Measurements from ENCODE around the gene MSH5. TPM values are rescaled to one million over a fixed set of nuclear protein-coding genes. Genes with fewer than 3 reads are reported as not detected.

Gene MSH5
- total and polyA plus RNA-seq, 2 of the 13 experiments (the other 11 are each of a cell fraction or from before 2014, with no cell fraction given) = 10.2 to 38.7 TPM

GRCh38 chr6:31702819-31703716 lies 36.7 kb upstream of the MSH5 start, which contains the start of gene ABHD16A (continued):
- TF ChIP-seq MLXIP (CRISPR knock-in tag; IDR thresholded peaks at IDR 0.05; ENCODE audit: borderline replicate concordance) (no peak), FLYWCH1 (CRISPR knock-in tag; IDR thresholded peaks at IDR 0.05) (no peak), TFE3 (CRISPR knock-in tag; IDR thresholded peaks at IDR 0.05) (peak; percentile 31; the same call in 1 of the 2 replicates), ZBTB26 (CRISPR knock-in tag; IDR thresholded peaks at IDR 0.05; ENCODE audit: borderline replicate concordance) (peak; percentile 40; the same call in 1 of the 2 replicates), MLLT10 (CRISPR knock-in tag; IDR thresholded peaks at IDR 0.05) (no peak), ZNF605 (CRISPR knock-in tag; IDR thresholded peaks at IDR 0.05) (peak; percentile 95), ZIK1 (CRISPR knock-in tag; IDR thresholded peaks at IDR 0.05; ENCODE audit: borderline replicate concordance, low read depth) (no peak), PTBP1 (IDR thresholded peaks at IDR 0.05; ENCODE audit: low read depth, low read length, poor library complexity, severe bottlenecking) (no peak), ZNF276 (CRISPR knock-in tag; IDR thresholded peaks at IDR 0.05; ENCODE audit: low read depth) (no peak), HNRNPL (IDR thresholded peaks at IDR 0.05; ENCODE audit: low read depth, low read length) (peak; percentile 47; the same call in 1 of the 2 replicates), ZNF570 (CRISPR knock-in tag; IDR thresholded peaks at IDR 0.05; ENCODE audit: borderline replicate concordance) (no peak), HDAC2 (CRISPR knock-in tag; IDR thresholded peaks at IDR 0.05) (peak; percentile 83), PPARG (CRISPR knock-in tag; conservative IDR thresholded peaks at IDR 0.05) (peak; percentile 65; the same call in 1 of the 2 replicates)
- TF ChIP-seq, protein P1, sequence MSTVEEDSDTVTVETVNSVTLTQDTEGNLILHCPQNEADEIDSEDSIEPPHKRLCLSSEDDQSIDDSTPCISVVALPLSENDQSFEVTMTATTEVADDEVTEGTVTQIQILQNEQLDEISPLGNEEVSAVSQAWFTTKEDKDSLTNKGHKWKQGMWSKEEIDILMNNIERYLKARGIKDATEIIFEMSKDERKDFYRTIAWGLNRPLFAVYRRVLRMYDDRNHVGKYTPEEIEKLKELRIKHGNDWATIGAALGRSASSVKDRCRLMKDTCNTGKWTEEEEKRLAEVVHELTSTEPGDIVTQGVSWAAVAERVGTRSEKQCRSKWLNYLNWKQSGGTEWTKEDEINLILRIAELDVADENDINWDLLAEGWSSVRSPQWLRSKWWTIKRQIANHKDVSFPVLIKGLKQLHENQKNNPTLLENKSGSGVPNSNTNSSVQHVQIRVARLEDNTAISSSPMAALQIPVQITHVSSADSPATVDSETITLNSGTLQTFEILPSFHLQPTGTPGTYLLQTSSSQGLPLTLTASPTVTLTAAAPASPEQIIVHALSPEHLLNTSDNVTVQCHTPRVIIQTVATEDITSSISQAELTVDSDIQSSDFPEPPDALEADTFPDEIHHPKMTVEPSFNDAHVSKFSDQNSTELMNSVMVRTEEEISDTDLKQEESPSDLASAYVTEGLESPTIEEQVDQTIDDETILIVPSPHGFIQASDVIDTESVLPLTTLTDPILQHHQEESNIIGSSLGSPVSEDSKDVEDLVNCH (CRISPR knock-in tag; IDR thresholded peaks at IDR 0.05) = no peak

Data from HepG2 (cell line).